GM18517 (cell line): Measurements from ENCODE around the gene RNF32.
A peak's percentile ranks its signal among the peaks of the same experiment; 100 is the strongest.
"Not testable (repeated sequence)": the region's sequence is repeated elsewhere in the genome, so short reads cannot be mapped to it uniquely, and the experiment has no call there.

Experiments used
- ATAC-seq: cut with Tn5 transposase; IDR thresholded peaks from one replicate; pipeline ENCODE4 v1.9.1; 2021; ENCODE audit warnings: mild to moderate bottlenecking, moderate library complexity; ENCODE audit not compliant: unreplicated experiment

The RNF32 gene

GRCh38 chr7:156639426-156640256 is 933 bp upstream of the RNF32 start:
- peak; percentile 3 for ATAC-seq

DNA sequence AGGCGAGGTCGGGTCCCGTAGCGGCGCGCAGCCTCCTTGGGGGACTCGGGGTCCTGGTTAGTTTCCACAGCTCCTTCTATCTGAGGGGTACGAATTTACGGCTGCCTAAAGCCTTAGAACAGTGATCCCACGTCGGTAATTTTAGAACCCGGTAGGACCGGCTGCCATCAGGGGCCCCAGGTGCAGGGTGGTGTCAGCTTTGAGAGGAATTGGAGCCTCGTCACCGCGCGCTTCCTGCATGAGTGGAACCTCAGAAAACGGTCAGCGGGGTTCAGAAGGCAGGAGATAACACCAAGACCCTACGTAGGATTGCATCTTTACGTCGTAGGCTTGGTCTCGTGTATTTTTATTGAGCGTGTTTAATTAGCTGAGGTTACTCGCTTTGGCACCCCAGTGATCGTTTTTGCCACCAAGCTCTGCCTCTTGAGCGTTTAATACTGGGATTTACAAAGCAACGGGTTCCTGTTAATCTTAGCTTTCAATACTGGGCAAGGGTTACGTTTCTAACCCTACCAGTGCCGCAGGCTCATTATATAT is 443 bp downstream of the RNF32 start:
- ATAC-seq, result peak; percentile 42

GRCh38 chr7:156642306-156643045 is 1.9 kb downstream of the RNF32 start:
- no peak for ATAC-seq

GRCh38 chr7:156647330-156647729 is 6.8 kb downstream of the RNF32 start:
- ATAC-seq, result not testable (repeated sequence)

DNA sequence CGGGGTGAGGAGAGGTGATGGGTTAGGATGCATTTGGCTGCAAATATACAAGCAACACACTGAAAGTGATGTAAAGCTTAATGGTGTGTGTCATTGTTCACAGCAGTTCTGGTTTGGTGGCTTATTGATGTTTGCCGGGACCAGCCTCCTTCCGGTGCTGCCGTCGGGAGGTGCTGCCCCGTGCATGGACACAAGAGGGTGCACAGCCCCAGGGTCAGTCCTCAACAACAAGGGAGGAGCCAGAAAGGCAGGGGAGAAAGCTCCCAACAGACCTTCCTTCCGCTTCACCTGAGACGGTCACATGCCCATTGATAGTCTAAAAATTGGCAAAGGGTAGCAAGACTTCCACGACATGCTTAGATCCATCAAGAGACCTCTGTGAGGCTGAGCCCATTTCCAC is 9.5 kb downstream of the RNF32 start:
- no peak for ATAC-seq

DNA sequence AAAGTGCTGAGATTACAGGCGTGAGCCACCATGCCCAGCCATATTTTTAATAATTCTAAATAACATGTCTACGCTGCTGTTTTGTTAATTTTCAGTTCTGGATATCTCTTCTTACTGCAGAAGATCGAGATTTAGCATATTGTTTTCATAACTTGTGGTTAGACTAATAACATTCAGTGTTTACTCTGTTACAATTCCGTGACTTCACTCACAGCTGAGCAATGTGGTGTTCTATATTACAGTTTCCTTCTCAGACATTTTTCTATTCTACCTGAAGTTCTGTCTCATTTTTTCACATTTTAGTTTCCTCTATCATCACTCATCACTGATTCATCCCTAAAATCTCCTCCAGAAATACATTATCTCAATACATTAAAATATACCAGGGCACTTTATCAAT is 10.9 kb downstream of the RNF32 start:
- ATAC-seq, result no peak

GRCh38 chr7:156652886-156653568 is 12.5 kb downstream of the RNF32 start:
- no peak for ATAC-seq

- ATAC-seq, result no peak
These were observed 14.1 kb downstream of the RNF32 start for GRCh38 chr7:156654511-156655234.

DNA sequence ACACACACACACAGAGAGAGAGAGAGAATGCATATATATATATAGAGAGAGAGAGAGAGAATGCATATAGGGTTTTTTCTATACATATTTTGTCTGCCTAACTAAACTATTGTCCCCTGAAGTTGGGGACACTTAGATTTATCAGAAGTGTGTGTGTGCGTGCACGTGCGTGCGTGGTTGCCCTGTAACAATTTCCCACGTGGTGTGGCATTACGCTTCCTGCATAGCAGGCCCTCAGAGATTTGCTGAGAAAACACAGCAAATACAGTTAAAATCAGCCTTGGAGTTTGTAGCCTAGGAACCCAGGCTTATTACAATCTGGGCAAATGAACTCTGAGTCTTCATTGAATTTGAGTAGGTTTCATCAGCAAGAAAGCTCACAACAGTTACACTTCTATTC is 14.7 kb downstream of the RNF32 start:
- ATAC-seq, result no peak

GRCh38 chr7:156655983-156656382 is 15.4 kb downstream of the RNF32 start:
- no peak for ATAC-seq

DNA sequence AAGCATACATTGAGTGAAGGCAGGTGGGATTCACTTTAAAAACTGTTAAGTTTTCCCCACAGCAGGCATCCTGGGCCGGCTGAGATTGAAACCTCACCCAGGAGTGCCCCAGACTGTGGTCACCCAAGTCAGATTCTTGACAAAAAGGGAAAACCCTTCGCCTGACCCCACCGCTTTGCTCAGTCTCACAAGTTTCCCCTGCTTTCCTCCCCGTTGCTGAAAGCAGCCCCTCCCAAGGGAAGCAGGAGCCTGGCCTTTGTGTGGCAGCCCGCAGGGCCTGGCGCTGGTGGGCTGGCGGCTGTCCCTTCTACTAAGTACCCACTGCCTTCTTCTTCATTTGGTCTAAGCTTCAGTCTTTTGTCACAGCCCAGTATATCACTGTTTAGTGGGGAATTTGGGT is 16.0 kb downstream of the RNF32 start:
- no peak for ATAC-seq

DNA sequence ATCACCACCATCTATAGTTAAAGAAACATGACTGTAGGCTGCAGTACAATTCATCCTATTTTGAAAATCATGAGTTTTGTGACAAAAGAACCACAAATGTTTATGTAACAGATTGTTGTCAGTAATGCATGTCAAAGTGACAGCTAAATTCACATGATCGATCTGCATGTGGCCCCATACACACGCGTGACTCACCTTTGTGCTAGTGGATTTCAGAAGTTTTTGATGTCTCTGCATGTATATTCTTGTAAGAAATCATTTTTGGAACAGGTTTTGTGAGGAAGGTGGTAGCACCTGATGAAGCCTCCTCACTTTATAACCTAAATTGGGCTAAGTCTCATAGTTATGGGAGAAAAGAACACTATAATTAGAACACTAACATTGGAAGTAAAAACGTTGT is 17.1 kb downstream of the RNF32 start:
- no peak for ATAC-seq

DNA sequence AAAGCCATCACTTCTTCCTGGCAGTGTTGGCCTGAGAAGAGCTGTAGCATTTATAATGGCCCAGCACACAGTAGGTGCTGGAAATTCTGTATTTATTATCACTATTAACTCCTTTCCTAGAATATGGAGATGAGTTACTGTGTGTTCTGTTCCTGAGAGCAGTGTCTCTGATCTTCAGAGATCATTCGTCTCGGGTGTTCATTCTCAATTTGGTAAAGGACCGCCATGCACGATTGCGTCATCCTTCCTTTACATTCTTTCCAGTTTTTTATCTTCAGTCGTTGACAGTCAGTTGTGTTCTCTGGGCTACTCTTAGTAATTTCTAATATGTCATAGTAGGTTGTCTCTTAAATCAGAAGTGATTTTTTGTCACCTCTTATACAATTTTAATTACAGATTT is 18.6 kb downstream of the RNF32 start:
- no peak for ATAC-seq

GRCh38 chr7:156659961-156660360 is 19.4 kb downstream of the RNF32 start:
- no peak for ATAC-seq

GRCh38 chr7:156661637-156662036 is 21.1 kb downstream of the RNF32 start:
- no peak for ATAC-seq

GRCh38 chr7:156662277-156662676 is 21.7 kb downstream of the RNF32 start:
- ATAC-seq, result no peak

DNA sequence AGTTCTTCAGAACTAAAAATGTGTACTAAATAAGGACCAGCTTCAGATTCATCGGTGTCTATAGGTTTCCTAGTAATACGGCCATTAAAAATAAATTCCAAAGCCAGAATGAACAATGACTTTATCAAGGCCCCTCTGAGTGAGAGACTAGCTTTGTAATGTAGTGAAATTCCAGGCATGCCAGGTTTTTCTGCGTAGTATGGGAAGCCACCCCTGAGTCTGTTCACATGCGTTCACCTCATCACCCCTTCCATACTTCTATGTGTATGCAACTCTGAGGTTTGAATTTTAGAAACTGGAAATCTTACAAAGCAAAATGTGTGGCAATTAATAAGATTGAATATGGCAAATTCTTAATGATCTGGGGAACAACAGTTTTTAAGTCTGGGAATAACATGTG is 24.5 kb downstream of the RNF32 start:
- no peak for ATAC-seq

- ATAC-seq, result no peak
These were observed 26.0 kb downstream of the RNF32 start for GRCh38 chr7:156666368-156667109.

DNA sequence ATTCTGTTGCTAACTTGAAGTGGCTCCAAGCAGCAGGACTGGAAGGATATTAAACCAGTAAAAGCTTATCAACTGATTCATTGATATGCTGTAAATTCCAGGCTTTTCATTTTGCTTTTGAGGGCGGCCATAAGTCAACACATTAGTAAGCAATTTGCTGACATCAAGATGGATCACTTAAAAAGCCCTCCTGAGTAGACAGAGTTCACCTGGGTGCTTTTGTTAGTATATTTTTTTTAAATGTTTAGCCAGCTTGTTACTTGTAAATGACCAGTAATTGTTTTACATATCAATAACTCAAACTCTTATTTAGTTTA is 26.5 kb downstream of the RNF32 start:
- no peak for ATAC-seq

DNA sequence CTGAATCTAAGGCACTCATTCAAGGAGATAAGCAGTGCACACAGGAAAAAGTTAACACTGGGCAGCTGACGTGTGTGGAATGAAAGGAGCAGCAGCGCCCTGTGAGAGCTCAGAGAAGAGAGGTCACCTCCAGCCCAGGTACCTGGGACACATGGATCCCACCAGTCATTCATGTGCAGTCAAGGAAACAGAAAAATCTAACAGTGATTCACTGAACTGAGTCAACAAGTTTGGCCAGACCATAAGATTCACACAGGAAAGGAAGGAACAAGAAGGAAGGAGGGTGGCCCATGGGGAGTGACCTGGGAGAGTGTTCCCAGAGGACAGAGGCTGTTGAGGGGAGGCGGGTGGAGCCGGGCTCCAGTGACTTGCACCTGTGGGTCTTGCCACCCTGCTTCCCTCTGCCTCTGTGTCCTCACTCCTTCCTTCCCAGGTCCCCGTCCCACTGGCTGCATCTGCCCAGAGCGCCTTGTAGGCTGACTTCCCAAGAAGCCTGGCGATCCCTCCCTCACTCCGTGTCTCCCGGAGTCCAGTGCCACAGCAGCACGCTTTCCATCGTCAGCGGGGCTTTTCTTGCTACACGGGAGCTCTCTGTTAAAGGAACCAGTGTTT is 27.7 kb downstream of the RNF32 start:
- ATAC-seq, result no peak
